Osteoblast (primary cell): Measurements from ENCODE around the gene KCTD2. TPM values are rescaled to one million over a fixed set of nuclear protein-coding genes. Genes with fewer than 3 reads are reported as not detected.

Source experiments
- DNase-seq: peaks from one replicate; pipeline ENCODE4 v3.0.0; 2011; ENCODE audit warnings: low spot score, mixed read lengths; ENCODE audit not compliant: insufficient read length; ENCODE audit errors: missing footprints
- H2AFZ ChIP-seq: 2 replicates; pipeline ENCODE4 v1.6.0; 2011; ENCODE audit warnings: mild to moderate bottlenecking, low read length
- H3K27ac ChIP-seq: 2 replicates; pipeline ENCODE4 v1.5.1; 2011; ENCODE audit warnings: mild to moderate bottlenecking, low read depth, low read length, moderate library complexity
- H3K27me3 ChIP-seq: 2 replicates; pipeline ENCODE4 v1.6.0; 2012; ENCODE audit warnings: mild to moderate bottlenecking, control low read depth, inconsistent platforms, low read length, moderate library complexity; ENCODE audit not compliant: insufficient read depth
- H3K36me3 ChIP-seq: 2 replicates; pipeline ENCODE4 v1.5.1; 2011; ENCODE audit warnings: mild to moderate bottlenecking, low read length, control low read depth, moderate library complexity; ENCODE audit not compliant: insufficient read depth
- H3K4me1 ChIP-seq: 2 replicates; pipeline ENCODE4 v1.5.1; 2011; ENCODE audit warnings: mild to moderate bottlenecking, low read length, control low read depth, moderate library complexity; ENCODE audit not compliant: insufficient read depth
- H3K4me2 ChIP-seq: 2 replicates; pipeline ENCODE4 v1.6.0; 2011; ENCODE audit warnings: mild to moderate bottlenecking, low read length; ENCODE audit not compliant: insufficient read depth
- H3K4me3 ChIP-seq: fragments of 200-600 bp; sonication (generic); 3 replicates; pipeline ENCODE4 v1.5.1; 2012; ENCODE audit warnings: mild to moderate bottlenecking, low read length, inconsistent platforms; ENCODE audit not compliant: insufficient read depth
- H3K79me2 ChIP-seq: 2 replicates; pipeline ENCODE4 v1.6.0; 2012; ENCODE audit warnings: mild to moderate bottlenecking, low read length, control low read depth, inconsistent platforms; ENCODE audit not compliant: insufficient read depth
- H3K9me3 ChIP-seq: 2 replicates; pipeline ENCODE4 v1.5.1; 2011; ENCODE audit warnings: low read depth, low read length, control low read depth
- H4K20me1 ChIP-seq: 2 replicates; pipeline ENCODE4 v1.6.0; 2012; ENCODE audit warnings: mild to moderate bottlenecking, low read length, control low read depth; ENCODE audit not compliant: insufficient read depth
- CTCF ChIP-seq: IDR thresholded peaks from 2 replicates; pipeline ENCODE4 v1.5.1; 2011; ENCODE audit warnings: mild to moderate bottlenecking, low read depth, low read length, moderate library complexity; ENCODE audit errors: extremely low read depth
- total RNA-seq: library from RNA; depleted of rRNA; stranded (reverse); fragments of >200 nt; gene quantifications from 2 replicates; pipeline ENCODE4 v1.2.3, GENCODE V29; 2012

Gene KCTD2
- total RNA-seq, 1 donor, result 20.3 TPM

GRCh38 chr17:75051941-75052340 is 4.9 kb downstream of the KCTD2 start:
- H2AFZ ChIP-seq, result no peak overlapping the region
- H3K36me3 ChIP-seq, result peaks cover 45% of the 10 kb centered on the region
- no peak overlapping the region for H3K4me2 ChIP-seq
- no peaks in the 10 kb centered on the region for H3K27me3 ChIP-seq
- no peak overlapping the region for H3K27ac ChIP-seq
- H4K20me1 ChIP-seq, result peaks cover 2% of the 10 kb centered on the region
- H3K4me3 ChIP-seq, result no peak overlapping the region
- no peaks in the 10 kb centered on the region for H3K9me3 ChIP-seq
- peaks cover 23% of the 10 kb centered on the region for H3K79me2 ChIP-seq
- TF ChIP-seq CTCF, result no peak
- DNase-seq, result peak; percentile 38
- H3K4me1 ChIP-seq, result peaks cover 14% of the 10 kb centered on the region

GRCh38 chr17:75059369-75060345 is 12.6 kb downstream of the KCTD2 start:
- H3K4me1 ChIP-seq, result peaks cover 14% of the 10 kb centered on the region
- peak; percentile 98 for DNase-seq
- H3K4me3 ChIP-seq, result no peak overlapping the region
- peak overlapping the region; percentile 45 for H2AFZ ChIP-seq
- peaks cover 54% of the 10 kb centered on the region for H3K36me3 ChIP-seq
- H3K9me3 ChIP-seq, result no peaks in the 10 kb centered on the region
- no peaks in the 10 kb centered on the region for H3K27me3 ChIP-seq
- peak overlapping the region; percentile 60 for H3K27ac ChIP-seq
- peak; percentile 69 for TF ChIP-seq CTCF
- H3K79me2 ChIP-seq, result no peaks in the 10 kb centered on the region
- H3K4me2 ChIP-seq, result peak overlapping the region; percentile 29
- H4K20me1 ChIP-seq, result peaks cover 7% of the 10 kb centered on the region

GRCh38 chr17:75060434-75061054 is 13.5 kb downstream of the KCTD2 start:
- no peaks in the 10 kb centered on the region for H3K9me3 ChIP-seq
- H3K36me3 ChIP-seq, result peaks cover 53% of the 10 kb centered on the region

More at GRCh38 chr17:75060434-75061054, 13.5 kb downstream of the KCTD2 start:
- peak overlapping the region; percentile 60 for H3K27ac ChIP-seq
- TF ChIP-seq CTCF, result no peak
- no peak overlapping the region for H3K4me2 ChIP-seq
- no peaks in the 10 kb centered on the region for H3K79me2 ChIP-seq
- DNase-seq, result peak; percentile 34
- no peaks in the 10 kb centered on the region for H3K27me3 ChIP-seq
- no peak overlapping the region for H2AFZ ChIP-seq
- peaks cover 14% of the 10 kb centered on the region for H3K4me1 ChIP-seq
- no peak overlapping the region for H3K4me3 ChIP-seq
- peaks cover 5% of the 10 kb centered on the region for H4K20me1 ChIP-seq
